Nephron (organoid): ENCODE measurements around the gene TBL1XR1.

ENCODE experiments used
- H3K27ac Mint-ChIP-seq, 3 experiments: 2 replicates each; pipeline ENCODE4 v1.8.0; 2020; ENCODE audit warnings: mixed read lengths in 3 of 3, mild to moderate bottlenecking in 2 of 3, moderate library complexity in 1 of 3
- H3K27me3 Mint-ChIP-seq: 2 replicates; pipeline ENCODE4 v1.8.0; 2021; ENCODE audit warnings: low read depth, mild to moderate bottlenecking, moderate library complexity, mixed read lengths
- H3K36me3 Mint-ChIP-seq: 2 replicates; pipeline ENCODE4 v1.8.0; 2020; ENCODE audit warnings: low read depth, mixed read lengths
- H3K4me1 Mint-ChIP-seq: 2 replicates; pipeline ENCODE4 v1.8.0; 2020; ENCODE audit warnings: mixed read lengths
- H3K4me3 Mint-ChIP-seq, 3 experiments: 2 replicates each; pipeline ENCODE4 v1.8.0; 2020; ENCODE audit warnings: mild to moderate bottlenecking in 3 of 3, mixed read lengths in 3 of 3, moderate library complexity in 2 of 3
- H3K9me3 Mint-ChIP-seq: 2 replicates; pipeline ENCODE4 v1.8.0; 2020; ENCODE audit warnings: mixed read lengths
- TF ChIP-seq, protein P1 (sequence below), 3 experiments: fragments of 200-600 bp; sonication (generic); IDR thresholded peaks; one replicate each; pipeline ENCODE4 v1.5.0; 2021; ENCODE audit warnings: antibody characterized with exemption in 3 of 3; ENCODE audit not compliant: unreplicated experiment in 3 of 3

TBL1XR1 gene

DNA sequence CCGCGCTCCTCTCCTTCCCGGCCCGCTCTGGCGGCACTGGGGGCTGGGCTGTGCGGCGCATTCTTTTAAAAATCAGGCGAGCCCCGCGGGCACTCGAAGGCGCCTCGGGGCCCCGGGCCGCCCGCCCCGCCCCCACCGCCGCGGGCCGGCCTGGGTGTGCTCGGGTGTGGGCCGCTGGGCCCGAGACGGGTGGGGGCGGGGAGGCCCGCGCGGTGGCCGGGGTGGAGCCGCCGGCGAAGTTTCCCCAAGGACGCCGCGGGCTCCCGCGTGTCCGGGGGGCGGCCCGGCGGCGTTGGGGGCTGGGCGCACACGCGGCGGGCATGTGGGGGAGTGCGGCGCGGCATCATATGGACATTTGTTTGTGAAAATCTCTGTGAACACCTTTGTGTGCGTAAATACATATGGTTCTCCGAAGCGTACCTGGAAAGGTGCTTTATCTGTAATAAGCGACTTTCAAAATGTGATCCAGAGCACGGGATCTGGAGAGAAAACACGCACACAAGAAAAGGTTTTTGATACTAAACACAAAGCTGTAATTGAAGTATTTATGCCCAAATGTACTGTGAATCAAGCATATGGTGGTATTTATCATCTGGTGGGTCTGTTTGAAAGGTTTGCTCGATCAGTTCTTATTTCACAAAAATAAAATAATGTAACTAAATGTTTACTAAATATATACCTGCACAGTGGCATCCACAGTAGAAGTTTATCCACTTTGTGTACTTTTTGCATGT lies 612 bp upstream of the TBL1XR1 start:
- no peaks in the 10 kb centered on the region for H3K9me3 Mint-ChIP-seq
- TF ChIP-seq, protein P1, sequence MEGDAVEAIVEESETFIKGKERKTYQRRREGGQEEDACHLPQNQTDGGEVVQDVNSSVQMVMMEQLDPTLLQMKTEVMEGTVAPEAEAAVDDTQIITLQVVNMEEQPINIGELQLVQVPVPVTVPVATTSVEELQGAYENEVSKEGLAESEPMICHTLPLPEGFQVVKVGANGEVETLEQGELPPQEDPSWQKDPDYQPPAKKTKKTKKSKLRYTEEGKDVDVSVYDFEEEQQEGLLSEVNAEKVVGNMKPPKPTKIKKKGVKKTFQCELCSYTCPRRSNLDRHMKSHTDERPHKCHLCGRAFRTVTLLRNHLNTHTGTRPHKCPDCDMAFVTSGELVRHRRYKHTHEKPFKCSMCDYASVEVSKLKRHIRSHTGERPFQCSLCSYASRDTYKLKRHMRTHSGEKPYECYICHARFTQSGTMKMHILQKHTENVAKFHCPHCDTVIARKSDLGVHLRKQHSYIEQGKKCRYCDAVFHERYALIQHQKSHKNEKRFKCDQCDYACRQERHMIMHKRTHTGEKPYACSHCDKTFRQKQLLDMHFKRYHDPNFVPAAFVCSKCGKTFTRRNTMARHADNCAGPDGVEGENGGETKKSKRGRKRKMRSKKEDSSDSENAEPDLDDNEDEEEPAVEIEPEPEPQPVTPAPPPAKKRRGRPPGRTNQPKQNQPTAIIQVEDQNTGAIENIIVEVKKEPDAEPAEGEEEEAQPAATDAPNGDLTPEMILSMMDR (IDR thresholded peaks at IDR 0.05; ENCODE audit: unreplicated experiment in 3 of 3) = no peak
- peaks cover 35% of the 10 kb centered on the region for H3K4me1 Mint-ChIP-seq
- peaks cover 11% of the 10 kb centered on the region for H3K36me3 Mint-ChIP-seq
- peak overlapping the region; percentile 90 to 100 (median 98) for H3K27ac Mint-ChIP-seq
- no peaks in the 10 kb centered on the region for H3K27me3 Mint-ChIP-seq
- peak overlapping the region; percentile 72 to 81 (median 78) for H3K4me3 Mint-ChIP-seq

- Mint-ChIP-seq H3K9me3 (no peaks in the 10 kb centered on the region), H3K27ac (peak overlapping the region; percentile 96 to 100 (median 100)), H3K27me3 (no peaks in the 10 kb centered on the region), H3K4me3 (peak overlapping the region; percentile 99 to 100 (median 99)), H3K4me1 (peaks cover 42% of the 10 kb centered on the region), H3K36me3 (peaks cover 17% of the 10 kb centered on the region)
- TF ChIP-seq, protein P1 (IDR thresholded peaks at IDR 0.05; ENCODE audit: unreplicated experiment in 3 of 3) = no peak
Measured at GRCh38 chr3:177196456-177197040, 734 bp downstream of the TBL1XR1 start.

DNA sequence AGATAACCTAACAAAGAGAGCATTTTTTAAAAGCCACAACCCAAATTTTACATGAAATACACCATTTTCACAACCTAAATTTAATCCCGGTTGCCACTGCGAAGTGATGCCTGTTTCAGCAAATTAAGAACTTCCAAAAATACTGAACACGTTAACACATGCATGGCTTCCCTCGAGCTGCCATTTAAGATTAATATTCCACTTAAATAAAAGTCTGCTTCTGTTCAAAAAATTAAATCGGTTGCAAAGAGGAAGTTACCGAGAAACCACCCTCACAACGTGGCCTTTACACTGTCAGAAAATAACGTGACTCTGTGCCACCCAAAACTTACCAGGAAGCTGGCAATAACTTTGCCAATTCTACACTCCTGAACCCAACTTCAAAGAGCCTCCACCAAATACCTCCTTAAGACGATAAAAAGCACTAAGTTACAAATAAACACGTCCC lies 1.2 kb downstream of the TBL1XR1 start:
- peaks cover 20% of the 10 kb centered on the region for H3K36me3 Mint-ChIP-seq
- H3K27me3 Mint-ChIP-seq = no peaks in the 10 kb centered on the region
- no peaks in the 10 kb centered on the region for H3K9me3 Mint-ChIP-seq
- H3K4me1 Mint-ChIP-seq = peaks cover 48% of the 10 kb centered on the region
- peak overlapping the region; percentile 99 to 100 (median 99) for H3K4me3 Mint-ChIP-seq
- H3K27ac Mint-ChIP-seq = peak overlapping the region; percentile 96 to 100 (median 100)
- TF ChIP-seq, protein P1 (IDR thresholded peaks at IDR 0.05; ENCODE audit: unreplicated experiment in 3 of 3) = no peak

- peak overlapping the region; percentile 96 to 100 (median 100) for H3K27ac Mint-ChIP-seq
- H3K4me3 Mint-ChIP-seq = peak overlapping the region; percentile 99 to 100 (median 99)
- no peaks in the 10 kb centered on the region for H3K9me3 Mint-ChIP-seq
- no peaks in the 10 kb centered on the region for H3K27me3 Mint-ChIP-seq
- TF ChIP-seq, protein P1 (IDR thresholded peaks at IDR 0.05; ENCODE audit: unreplicated experiment in 3 of 3) = no peak
- H3K4me1 Mint-ChIP-seq = peaks cover 53% of the 10 kb centered on the region
- peaks cover 20% of the 10 kb centered on the region for H3K36me3 Mint-ChIP-seq
Measured at GRCh38 chr3:177195242-177195991, 1.9 kb downstream of the TBL1XR1 start.

- peaks cover 20% of the 10 kb centered on the region for H3K36me3 Mint-ChIP-seq
- H3K4me3 Mint-ChIP-seq = peak overlapping the region; percentile 99 to 100 (median 99)
- H3K27me3 Mint-ChIP-seq = no peaks in the 10 kb centered on the region
- peaks cover 47% of the 10 kb centered on the region for H3K4me1 Mint-ChIP-seq
- H3K27ac Mint-ChIP-seq = peak overlapping the region; percentile 96 to 100 (median 100)
- H3K9me3 Mint-ChIP-seq = no peaks in the 10 kb centered on the region
- TF ChIP-seq, protein P1 (IDR thresholded peaks at IDR 0.05; ENCODE audit: unreplicated experiment in 3 of 3) = no peak
Measured at GRCh38 chr3:177194299-177194698, 3.0 kb downstream of the TBL1XR1 start.
